M059J (cell line): Measurements from ENCODE around the gene ZNF888. TPM values are rescaled to one million over a fixed set of nuclear protein-coding genes. Genes with fewer than 3 reads are reported as not detected.
"Not testable (repeated sequence)": the region's sequence is repeated elsewhere in the genome, so short reads cannot be mapped to it uniquely, and the experiment has no call there.

Experiments
- DNase-seq: peaks from one replicate; pipeline ENCODE4 v3.0.0-alpha.2; 2012; ENCODE audit warnings: low read depth
- total RNA-seq: library from RNA; depleted of rRNA; stranded (reverse); fragments of >200 nt; shearing (Covaris generic); gene quantifications from 2 replicates; pipeline ENCODE4 v1.2.3, GENCODE V29; 2014; rRNA removed

ZNF888 gene
- total RNA-seq, 1 experiment from 2014 or later = 7.8 TPM

DNA sequence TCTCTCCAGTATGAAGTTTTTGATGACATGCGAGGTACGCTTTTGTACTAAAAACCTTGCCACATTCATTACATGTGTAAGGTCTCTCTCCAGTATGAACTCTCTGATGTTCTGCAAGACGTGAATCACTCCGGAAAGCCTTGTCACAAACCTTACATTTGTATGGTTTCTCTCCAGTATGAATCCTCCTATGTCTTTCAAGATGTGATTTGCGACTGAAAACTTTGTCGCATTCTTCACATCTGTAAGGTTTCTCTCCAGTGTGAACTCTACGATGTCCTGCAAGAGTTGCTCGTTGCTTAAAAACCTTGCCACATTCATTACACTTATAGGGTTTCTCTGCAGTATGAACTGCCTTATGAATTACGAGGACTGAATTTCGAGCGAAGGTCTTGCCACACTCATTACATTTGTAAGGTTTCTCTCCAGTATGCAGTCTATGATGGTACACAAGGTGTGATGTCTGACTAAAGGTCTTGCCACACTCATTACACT, 42.3 kb downstream of the ZNF888 start:
- no peak for DNase-seq

GRCh38 chr19:52872996-52873395, 50.2 kb downstream of the ZNF888 start:
- not testable (repeated sequence) for DNase-seq

DNA sequence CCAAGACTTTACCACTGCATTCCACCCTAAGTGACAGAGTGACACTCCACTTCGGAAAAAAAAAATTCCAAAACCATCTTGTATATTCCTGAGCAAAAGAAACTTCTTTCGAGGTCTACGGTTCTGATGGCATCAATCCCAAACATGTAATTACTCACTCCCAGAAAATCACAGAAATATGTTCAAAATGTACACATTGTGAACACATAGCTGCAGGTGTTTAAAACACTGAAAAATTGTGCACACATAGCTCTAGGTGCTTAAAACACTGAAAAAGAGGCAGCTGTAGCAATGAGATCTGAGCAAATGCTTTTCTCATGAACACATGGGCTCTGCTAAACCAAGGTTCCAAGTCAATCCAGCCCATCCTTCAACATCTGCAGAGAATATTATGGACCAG, 51.8 kb downstream of the ZNF888 start:
- no peak for DNase-seq

GRCh38 chr19:52868031-52868430, 55.2 kb downstream of the ZNF888 start:
- DNase-seq = not testable (repeated sequence)

- peak; percentile 63 for DNase-seq
Observed at GRCh38 chr19:52857378-52858191, 65.6 kb downstream of the ZNF888 start, which contains the start of gene ZNF468. ZNF468 (minus strand) TSS chr19:52857619; CDS start chr19:52854272, 3,347 bp downstream.

DNA sequence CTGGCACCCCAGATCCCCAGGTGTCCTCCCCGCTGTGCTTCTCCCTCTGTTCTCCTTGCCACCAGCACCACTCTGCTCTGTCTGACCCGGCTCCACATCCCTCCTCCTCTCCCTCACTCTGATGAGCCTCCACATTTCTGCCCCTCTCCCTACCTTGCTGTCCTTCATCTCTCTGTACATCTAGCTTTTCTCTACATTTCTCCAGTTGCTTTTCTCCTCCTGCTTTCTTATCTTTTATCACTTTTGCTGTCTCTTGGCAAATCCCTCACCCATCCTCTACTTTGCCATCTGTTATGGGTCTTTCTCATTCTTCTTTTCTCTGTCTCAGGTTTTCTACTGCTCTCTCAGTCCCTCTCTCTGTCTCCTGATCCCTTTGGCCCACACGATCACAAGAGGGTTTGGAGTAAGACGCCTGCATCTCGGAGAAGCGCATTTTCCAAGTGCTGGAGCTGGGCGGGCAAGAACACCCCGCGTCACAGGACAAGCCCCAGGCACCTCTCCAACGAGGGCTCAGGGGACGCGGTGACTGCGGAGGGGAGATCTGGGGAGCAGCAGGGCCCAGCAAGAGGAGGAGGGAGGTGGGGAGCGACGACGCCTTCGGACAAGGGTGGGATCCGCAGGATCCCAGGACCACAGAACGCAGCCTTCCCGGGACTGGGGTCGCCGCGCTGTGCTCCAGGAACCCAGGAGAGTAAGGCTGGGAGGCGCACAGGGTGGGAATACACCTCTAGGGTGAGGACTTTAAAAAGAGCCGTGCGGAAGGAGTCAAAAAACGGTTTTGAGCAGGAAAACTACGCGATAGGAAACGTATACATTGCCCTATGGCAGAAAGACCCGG, 66.5 kb downstream of the ZNF888 start:
- peak; percentile 9 for DNase-seq

Other genes starting within 250 kb of the ZNF888 start
- 17.2 and 21.1 TPM in 2 replicates for gene ZNF611, start 188.4 kb downstream of the ZNF888 start, total RNA-seq
- 7.4 and 7.6 TPM in 2 replicates for gene ZNF600, start 136.6 kb downstream of the ZNF888 start, total RNA-seq
- 26.6 and 30.6 TPM in 2 replicates for gene ZNF28, start 101.8 kb downstream of the ZNF888 start, total RNA-seq
- gene ZNF468, start 65.8 kb downstream of the ZNF888 start, total RNA-seq = 22.4 and 27.1 TPM in 2 replicates
- 4.8 and 11.9 TPM in 2 replicates for gene ZNF320, start 25.8 kb downstream of the ZNF888 start, total RNA-seq
- 14.9 and 42.1 TPM in 2 replicates for gene ZNF816, start 39.5 kb upstream of the ZNF888 start, total RNA-seq
- gene ERVV-1, start 90.5 kb upstream of the ZNF888 start, total RNA-seq = not detected in 2 replicates
- gene ERVV-2, start 121.3 kb upstream of the ZNF888 start, total RNA-seq = not detected in 2 replicates
- gene ZNF160, start 180.0 kb upstream of the ZNF888 start, total RNA-seq = 21.4 and 22.4 TPM in 2 replicates
- 4.8 and 8.4 TPM in 2 replicates for gene ZNF415, start 209.5 kb upstream of the ZNF888 start, total RNA-seq
- gene ZNF347, start 235.6 kb upstream of the ZNF888 start, total RNA-seq = 11.2 and 16.2 TPM in 2 replicates